HepG2 (cell line): Measurements from ENCODE around the gene METAP1D. TPM values are rescaled to one million over a fixed set of nuclear protein-coding genes. Genes with fewer than 3 reads are reported as not detected.
A peak's percentile ranks its signal among the peaks of the same experiment; 100 is the strongest.

Experiments
- ATAC-seq: fragments of 200-7000 bp; cut with Tn5 transposase; 3 replicates; pipeline ENCODE4 v1.9.1; 2020; ENCODE audit warnings: mild to moderate bottlenecking, moderate library complexity
- BruUV-seq: library from RNA; stranded (reverse); fragments of 400-500 nt; replicated peaks from 2 replicates; lab custom pipeline; 2021; lab: Mats Ljungman, UMichigan
- CTCF ChIA-PET: fragments of 300-600 bp; formaldehyde crosslinking; extraction: SDS; loops from one replicate; lab custom pipeline; 2021; ENCODE audit warnings: low total read pairs, inconsistent platforms, low intra/inter-chr PET ratio; lab: Yijun Ruan, JAX
- POLR2A ChIA-PET: fragments of 350-600 bp; sonication (Branson Sonifier 250); formaldehyde crosslinking; loops from one replicate; lab custom pipeline; 2020; ENCODE audit warnings: antibody characterized with exemption, inconsistent platforms; lab: Yijun Ruan, JAX
- DNase-seq: peaks from one replicate; pipeline ENCODE4 v3.0.0-alpha.2; 2015; ENCODE audit warnings: low spot score
- FAIRE-seq: peaks from 3 replicates; lab custom pipeline; 2011; peaks lifted over from hg19 to GRCh38; lab: Jason Lieb, UNC
- H2AFZ ChIP-seq: one replicate; pipeline ENCODE4 v1.6.1; 2011; ENCODE audit warnings: low read length, inconsistent platforms
- H3K27ac ChIP-seq: fragments of 300-600 bp; 3 replicates; pipeline ENCODE4 v1.8.0; 2011; ENCODE audit warnings: mixed run types, mild to moderate bottlenecking, mixed read lengths, low read length, inconsistent platforms; ENCODE audit not compliant: insufficient read depth; ENCODE audit errors: extremely low read length
- H3K27me3 ChIP-seq, 2 experiments: fragments of 200-600 bp in 1 of 2; 2 replicates in 1 of 2; 3 replicates in 1 of 2; pipeline versions ENCODE4 v1.6.0 to v1.8.0; 2011; ENCODE audit warnings: low read length in 2 of 2, mild to moderate bottlenecking in 2 of 2, moderate library complexity in 2 of 2, inconsistent platforms in 1 of 2; ENCODE audit not compliant: insufficient read depth in 2 of 2, control insufficient read depth in 1 of 2
- H3K36me3 ChIP-seq, 2 experiments: fragments of 200-600 bp in 1 of 2; replicated peaks in 1 of 2; 2 replicates in 1 of 2; 3 replicates in 1 of 2; pipeline versions ENCODE4 v1.5.1 to v1.8.0; 2011; ENCODE audit warnings: low read length in 2 of 2, inconsistent platforms in 1 of 2; ENCODE audit not compliant: insufficient read depth in 2 of 2, control insufficient read depth in 1 of 2
- H3K4me1 ChIP-seq: 2 replicates; pipeline ENCODE4 v1.5.1; 2012; ENCODE audit warnings: low read length, inconsistent platforms; ENCODE audit not compliant: insufficient read depth
- H3K4me2 ChIP-seq: 2 replicates; pipeline ENCODE4 v1.6.0; 2011; ENCODE audit warnings: low read depth, low read length, inconsistent platforms
- H3K4me3 ChIP-seq, 3 experiments: fragments of 200-600 bp in 1 of 3; sonication (generic), shearing (Covaris generic) in 1 of 3; replicated peaks in 1 of 3; 2 replicates each; pipeline ENCODE4 v1.5.1; 2011 to 2016; ENCODE audit warnings: low read length in 3 of 3, inconsistent platforms in 2 of 3, low read depth in 2 of 3, mild to moderate bottlenecking in 2 of 3, control low read depth in 1 of 3, mixed read lengths in 1 of 3; ENCODE audit not compliant: insufficient read depth in 1 of 3
- H3K79me2 ChIP-seq: one replicate; pipeline ENCODE4 v1.6.1; 2011; ENCODE audit warnings: low read length, inconsistent platforms; ENCODE audit not compliant: insufficient read depth
- H3K9ac ChIP-seq: 2 replicates; pipeline ENCODE4 v1.6.0; 2011; ENCODE audit warnings: mild to moderate bottlenecking, low read depth, low read length, inconsistent platforms; ENCODE audit not compliant: insufficient read depth
- H3K9me3 ChIP-seq: 2 replicates; pipeline ENCODE4 v1.5.1; 2012; ENCODE audit warnings: mild to moderate bottlenecking, low read length
- H4K20me1 ChIP-seq: 2 replicates; pipeline ENCODE4 v1.6.0; 2011; ENCODE audit warnings: inconsistent platforms, mild to moderate bottlenecking, low read length, moderate library complexity; ENCODE audit not compliant: insufficient read depth
- DPF2 ChIP-seq: sonication (generic); formaldehyde crosslinking; IDR thresholded peaks from 2 replicates; pipeline ENCODE4 v1.4.0; 2020; ENCODE audit warnings: mild to moderate bottlenecking, low read depth, missing genetic modification reagents, borderline replicate concordance
- GABPB1 ChIP-seq: IDR thresholded peaks from 2 replicates; pipeline ENCODE4 v1.6.1; 2016; ENCODE audit warnings: mild to moderate bottlenecking, missing genetic modification reagents, moderate library complexity, missing compliant biosample characterization
- HNRNPUL1 ChIP-seq: fragments of 200-400 bp; formaldehyde crosslinking; IDR thresholded peaks from 2 replicates; pipeline ENCODE4 v1.6.1; 2017; ENCODE audit warnings: low read depth, mild to moderate bottlenecking, low read length, moderate library complexity
- NFKB2 ChIP-seq: sonication (generic); formaldehyde crosslinking; IDR thresholded peaks from 2 replicates; pipeline ENCODE4 v1.4.0; 2020; ENCODE audit warnings: missing genetic modification reagents, borderline replicate concordance
- POGZ ChIP-seq: sonication (generic); formaldehyde crosslinking; IDR thresholded peaks from 2 replicates; pipeline ENCODE4 v1.4.0; 2020; ENCODE audit warnings: mild to moderate bottlenecking, missing genetic modification reagents
- RORA ChIP-seq: sonication (generic); formaldehyde crosslinking; IDR thresholded peaks from 2 replicates; pipeline ENCODE4 v1.5.0; 2020; ENCODE audit warnings: mild to moderate bottlenecking, missing genetic modification reagents, moderate library complexity
- TAF1 ChIP-seq: sonication (generic); formaldehyde crosslinking; IDR thresholded peaks from 2 replicates; pipeline ENCODE4 v1.4.0; 2020; ENCODE audit warnings: missing genetic modification reagents
- TEAD3 ChIP-seq: optimal IDR thresholded peaks from 2 replicates; pipeline ENCODE3; 2016; ENCODE audit warnings: borderline replicate concordance
- ZNF253 ChIP-seq: sonication (generic); formaldehyde crosslinking; IDR thresholded peaks from 2 replicates; pipeline ENCODE4 v1.8.0; 2022; ENCODE audit warnings: mild to moderate bottlenecking, missing genetic modification reagents, borderline replicate concordance
- ZSCAN20 ChIP-seq: sonication (generic); formaldehyde crosslinking; IDR thresholded peaks from 2 replicates; pipeline ENCODE4 v1.4.0; 2020; ENCODE audit warnings: missing genetic modification reagents, mild to moderate bottlenecking, borderline replicate concordance
- WGBS: methylation state at CpG from one replicate; pipeline ENCODE4 v1.1.6; 2017; ENCODE audit warnings: low lambda C conversion rate; 5-methylcytosine and 5-hydroxymethylcytosine counted together
- in situ Hi-C: cut with HindIII; loops from 2 replicates; pipeline ENCODE4 v1.10.0; 2017; ENCODE audit warnings: low pct_unique_long_range_greater_than_20kb; ENCODE audit not compliant: extremely low pct_ligation_motif_present
- intact Hi-C: fragments of 100-400 bp; cut with micrococcal nuclease; formaldehyde crosslinking; loops from one replicate; pipeline ENCODE4 v1.10.0; 2022; ENCODE audit not compliant: unreplicated experiment
- polyA plus RNA-seq, 8 experiments: library from polyadenylated mRNA; depleted of rRNA in 3 of 8; stranded (reverse) in 7 of 8; unstranded in 1 of 8; fragments of >200 nt; fragmentation: Illumina TruSeq in 4 of 8; extraction: Trizol in 4 of 8; gene quantifications; 2 replicates each; pipeline versions ENCODE4 v1.2.1 to v1.2.3, GENCODE V29; 2011 to 2016; ENCODE audit warnings: low read depth in 4 of 8, missing spikeins in 1 of 8, mixed read lengths in 1 of 8; ENCODE audit not compliant: insufficient read depth in 1 of 8
- total RNA-seq, 5 experiments: library from RNA; depleted of rRNA; stranded (reverse); fragments of >200 nt; fragmentation: Illumina TruSeq; extraction: Trizol; gene quantifications; 2 replicates each; pipeline ENCODE4 v1.2.3, GENCODE V29; 2016; ENCODE audit warnings: low read depth in 1 of 5
- TF ChIP-seq, protein P1 (sequence below): sonication (generic); formaldehyde crosslinking; IDR thresholded peaks from 2 replicates; pipeline ENCODE4 v1.4.0; 2020; ENCODE audit warnings: missing genetic modification reagents
- TF ChIP-seq, protein P2 (sequence below): sonication (generic); formaldehyde crosslinking; IDR thresholded peaks from 2 replicates; pipeline ENCODE4 v1.5.0; 2020; ENCODE audit warnings: missing genetic modification reagents
- TF ChIP-seq, protein P3 (sequence below): sonication (generic); formaldehyde crosslinking; IDR thresholded peaks from 2 replicates; pipeline ENCODE4 v1.8.0; 2022; ENCODE audit warnings: mild to moderate bottlenecking, missing genetic modification reagents, borderline replicate concordance
- TF ChIP-seq, protein P4 (sequence below): sonication (generic); formaldehyde crosslinking; IDR thresholded peaks from 2 replicates; pipeline ENCODE4 v1.4.0; 2020; ENCODE audit warnings: missing genetic modification reagents

METAP1D gene
- total and polyA plus RNA-seq, 2 of the 13 experiments (the other 11 are each of a cell fraction or from before 2014, with no cell fraction given): 14.7 to 21.6 TPM

DNA sequence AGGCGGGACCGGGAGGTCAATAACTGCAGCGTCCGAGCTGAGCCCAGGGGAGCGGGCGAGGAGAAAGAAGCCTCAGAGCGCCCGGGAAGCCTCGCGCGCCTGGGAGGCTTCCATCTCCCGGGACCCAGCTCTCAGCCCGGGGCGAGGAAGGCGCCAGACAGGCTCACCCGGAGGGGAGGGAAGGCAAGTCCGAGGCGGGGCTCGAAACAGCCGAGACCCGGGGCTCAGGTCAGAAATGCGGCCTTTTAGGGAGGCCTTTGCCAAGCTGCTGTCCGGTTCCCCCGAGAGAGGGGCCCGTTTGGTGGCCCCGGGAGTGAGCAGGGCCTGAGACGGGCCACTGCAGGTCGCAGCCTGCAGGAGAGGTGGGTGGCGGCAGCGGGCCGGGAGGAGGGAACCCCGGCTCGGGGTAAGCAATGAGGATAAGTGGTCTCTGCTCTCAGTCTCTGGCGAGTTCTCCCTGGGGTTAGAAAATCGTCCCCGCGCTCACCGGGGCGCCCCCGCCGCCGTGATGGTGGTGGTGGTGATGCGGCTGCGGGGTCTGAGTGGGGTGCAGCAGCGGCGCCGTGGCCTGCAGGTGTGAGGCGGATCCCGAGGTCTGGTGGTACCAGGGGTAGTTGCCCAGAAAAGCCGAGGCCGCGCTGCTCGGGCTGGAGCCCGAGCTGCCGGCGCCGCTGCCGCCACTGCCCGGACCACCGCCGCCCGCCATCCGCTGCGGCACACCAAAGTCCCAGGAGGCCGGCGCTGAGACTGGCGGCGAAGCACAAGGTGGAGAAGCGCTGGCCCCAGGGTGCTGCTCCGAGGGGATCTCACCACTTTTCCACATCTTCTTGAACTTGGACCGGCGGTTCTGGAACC is 100.6 kb downstream of the METAP1D start:
- peaks cover 79% of the 10 kb centered on the region for H3K4me1 ChIP-seq
- ChIA-PET POLR2A (interaction anchor here (1.4 to 2.7 kb wide), 2 partner anchors 9 to 14 kb away, joined by 3 to 16 read pairs; no protein-coding TSS in a partner anchor), CTCF (no interaction called here)
- no TSS peak for BruUV-seq
- peaks cover 15 to 50% of the 10 kb centered on the region in 2 experiments for H3K27me3 ChIP-seq
- no peaks in the 10 kb centered on the region for H3K9me3 ChIP-seq
- intact Hi-C loops: loop anchor here (10.0 kb wide), 1 partner anchor 1126 kb away; no protein-coding TSS in a partner anchor
- H3K79me2 ChIP-seq: no peaks in the 10 kb centered on the region
- 65% methylated on average over 68 of the region's 72 CpGs for WGBS
- peak overlapping the region; percentile 99 for H3K4me2 ChIP-seq
- no peak overlapping the region for H3K27ac ChIP-seq
- H2AFZ ChIP-seq: no peak overlapping the region
- H3K4me3 ChIP-seq: peak overlapping the region in 2 of 3 experiments; percentile 25 to 75; a peak in 2 of 6 replicates
- H3K9ac ChIP-seq: no peak overlapping the region
- H3K36me3 ChIP-seq: no peaks in the 10 kb centered on the region
- no peak for FAIRE-seq
- no peak for ATAC-seq
- in situ Hi-C loops: loop anchor here (5.0 to 10.0 kb wide), 2 partner anchors 103 to 306 kb away; partner anchors contain the start of gene METAP1D
- no peaks in the 10 kb centered on the region; the same call in 1 of the 2 replicates for H4K20me1 ChIP-seq
- DNase-seq: no peak
- 0 out of 2 replicates have a peak, but pooled peaks have one; percentile 11 for TF ChIP-seq GABPB1 (CRISPR knock-in tag)
- TF ChIP-seq, protein P1, sequence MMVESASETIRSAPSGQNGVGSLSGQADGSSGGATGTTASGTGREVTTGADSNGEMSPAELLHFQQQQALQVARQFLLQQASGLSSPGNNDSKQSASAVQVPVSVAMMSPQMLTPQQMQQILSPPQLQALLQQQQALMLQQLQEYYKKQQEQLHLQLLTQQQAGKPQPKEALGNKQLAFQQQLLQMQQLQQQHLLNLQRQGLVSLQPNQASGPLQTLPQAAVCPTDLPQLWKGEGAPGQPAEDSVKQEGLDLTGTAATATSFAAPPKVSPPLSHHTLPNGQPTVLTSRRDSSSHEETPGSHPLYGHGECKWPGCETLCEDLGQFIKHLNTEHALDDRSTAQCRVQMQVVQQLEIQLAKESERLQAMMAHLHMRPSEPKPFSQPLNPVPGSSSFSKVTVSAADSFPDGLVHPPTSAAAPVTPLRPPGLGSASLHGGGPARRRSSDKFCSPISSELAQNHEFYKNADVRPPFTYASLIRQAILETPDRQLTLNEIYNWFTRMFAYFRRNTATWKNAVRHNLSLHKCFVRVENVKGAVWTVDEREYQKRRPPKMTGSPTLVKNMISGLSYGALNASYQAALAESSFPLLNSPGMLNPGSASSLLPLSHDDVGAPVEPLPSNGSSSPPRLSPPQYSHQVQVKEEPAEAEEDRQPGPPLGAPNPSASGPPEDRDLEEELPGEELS (CRISPR knock-in tag): no peak
- TF ChIP-seq HNRNPUL1: no peak
- TF ChIP-seq NFKB2 (CRISPR knock-in tag): no peak
- TF ChIP-seq, protein P2, sequence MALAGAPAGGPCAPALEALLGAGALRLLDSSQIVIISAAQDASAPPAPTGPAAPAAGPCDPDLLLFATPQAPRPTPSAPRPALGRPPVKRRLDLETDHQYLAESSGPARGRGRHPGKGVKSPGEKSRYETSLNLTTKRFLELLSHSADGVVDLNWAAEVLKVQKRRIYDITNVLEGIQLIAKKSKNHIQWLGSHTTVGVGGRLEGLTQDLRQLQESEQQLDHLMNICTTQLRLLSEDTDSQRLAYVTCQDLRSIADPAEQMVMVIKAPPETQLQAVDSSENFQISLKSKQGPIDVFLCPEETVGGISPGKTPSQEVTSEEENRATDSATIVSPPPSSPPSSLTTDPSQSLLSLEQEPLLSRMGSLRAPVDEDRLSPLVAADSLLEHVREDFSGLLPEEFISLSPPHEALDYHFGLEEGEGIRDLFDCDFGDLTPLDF (CRISPR knock-in tag): no peak
- TF ChIP-seq TAF1 (CRISPR knock-in tag): no peak
- TF ChIP-seq, protein P3, sequence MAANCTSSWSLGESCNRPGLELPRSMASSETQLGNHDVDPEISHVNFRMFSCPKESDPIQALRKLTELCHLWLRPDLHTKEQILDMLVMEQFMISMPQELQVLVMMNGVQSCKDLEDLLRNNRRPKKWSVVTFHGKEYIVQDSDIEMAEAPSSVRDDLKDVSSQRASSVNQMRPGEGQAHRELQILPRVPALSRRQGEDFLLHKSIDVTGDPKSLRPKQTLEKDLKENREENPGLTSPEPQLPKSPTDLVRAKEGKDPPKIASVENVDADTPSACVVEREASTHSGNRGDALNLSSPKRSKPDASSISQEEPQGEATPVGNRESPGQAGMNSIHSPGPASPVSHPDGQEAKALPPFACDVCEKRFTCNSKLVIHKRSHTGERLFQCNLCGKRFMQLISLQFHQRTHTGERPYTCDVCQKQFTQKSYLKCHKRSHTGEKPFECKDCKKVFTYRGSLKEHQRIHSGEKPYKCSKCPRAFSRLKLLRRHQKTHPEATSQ: no peak
- no peak for TF ChIP-seq ZNF253
- no peak for TF ChIP-seq POGZ
- TF ChIP-seq RORA: no peak
- no peak for TF ChIP-seq DPF2 (CRISPR knock-in tag)
- TF ChIP-seq ZSCAN20 (CRISPR knock-in tag): no peak
- no peak for TF ChIP-seq TEAD3
- TF ChIP-seq, protein P4, sequence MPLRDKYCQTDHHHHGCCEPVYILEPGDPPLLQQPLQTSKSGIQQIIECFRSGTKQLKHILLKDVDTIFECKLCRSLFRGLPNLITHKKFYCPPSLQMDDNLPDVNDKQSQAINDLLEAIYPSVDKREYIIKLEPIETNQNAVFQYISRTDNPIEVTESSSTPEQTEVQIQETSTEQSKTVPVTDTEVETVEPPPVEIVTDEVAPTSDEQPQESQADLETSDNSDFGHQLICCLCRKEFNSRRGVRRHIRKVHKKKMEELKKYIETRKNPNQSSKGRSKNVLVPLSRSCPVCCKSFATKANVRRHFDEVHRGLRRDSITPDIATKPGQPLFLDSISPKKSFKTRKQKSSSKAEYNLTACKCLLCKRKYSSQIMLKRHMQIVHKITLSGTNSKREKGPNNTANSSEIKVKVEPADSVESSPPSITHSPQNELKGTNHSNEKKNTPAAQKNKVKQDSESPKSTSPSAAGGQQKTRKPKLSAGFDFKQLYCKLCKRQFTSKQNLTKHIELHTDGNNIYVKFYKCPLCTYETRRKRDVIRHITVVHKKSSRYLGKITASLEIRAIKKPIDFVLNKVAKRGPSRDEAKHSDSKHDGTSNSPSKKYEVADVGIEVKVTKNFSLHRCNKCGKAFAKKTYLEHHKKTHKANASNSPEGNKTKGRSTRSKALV (CRISPR knock-in tag): 0 out of 2 replicates have a peak, but pooled peaks have one; percentile 35
